PC-9 (cell line): ENCODE results near the gene ZBTB43. TPM values are rescaled to one million over a fixed set of nuclear protein-coding genes. Genes with fewer than 3 reads are reported as not detected.

Experiments used
- BruUV-seq: library from RNA; stranded (reverse); fragments of 400-500 nt; replicated peaks from 2 replicates; lab custom pipeline; 2021; lab: Mats Ljungman, UMichigan
- CTCF ChIA-PET: fragments of 300-600 bp; sonication (Branson Sonifier 250); formaldehyde crosslinking; loops from one replicate; lab custom pipeline; 2022; ENCODE audit warnings: antibody characterized with exemption; lab: Charles Lee
- POLR2A ChIA-PET: fragments of 300-600 bp; sonication (Branson Sonifier 250); formaldehyde crosslinking; loops from one replicate; lab custom pipeline; 2022; ENCODE audit warnings: antibody characterized with exemption; ENCODE audit not compliant: unreplicated experiment; lab: Charles Lee
- DNase-seq, 2 experiments: peaks; one replicate each; pipeline versions ENCODE4 v3.0.0 to v3.0.0-alpha.2; 2015 to 2022; ENCODE audit warnings: mixed read lengths in 1 of 2
- H2AFZ ChIP-seq: fragments of 200-600 bp; sonication (generic); 2 replicates; pipeline ENCODE4 v1.8.1; 2017; ENCODE audit warnings: antibody characterized with exemption
- H3F3A ChIP-seq: fragments of 200-600 bp; sonication (generic); 2 replicates; pipeline ENCODE4 v1.8.1; 2017; ENCODE audit warnings: antibody characterized with exemption, mild to moderate bottlenecking, low read depth; ENCODE audit not compliant: insufficient read depth
- H3K27ac ChIP-seq: fragments of 200-600 bp; sonication (generic); 2 replicates; pipeline ENCODE4 v1.6.1; 2016; ENCODE audit warnings: mixed run types
- H3K27me3 ChIP-seq: fragments of 200-600 bp; sonication (generic); 2 replicates; pipeline ENCODE4 v1.6.1; 2016; ENCODE audit warnings: low read depth, mixed run types; ENCODE audit not compliant: insufficient read depth
- H3K36me3 ChIP-seq: fragments of 200-600 bp; sonication (generic); 2 replicates; pipeline ENCODE4 v1.6.1; 2016; ENCODE audit warnings: low read depth, mixed run types
- H3K4me1 ChIP-seq: fragments of 200-600 bp; sonication (generic); replicated peaks from 2 replicates; pipeline ENCODE4 v1.6.1; 2016; ENCODE audit warnings: mixed run types; ENCODE audit not compliant: insufficient read depth
- H3K4me2 ChIP-seq: fragments of 200-600 bp; sonication (generic); 2 replicates; pipeline ENCODE4 v1.6.1; 2017; ENCODE audit warnings: mixed run types
- H3K4me3 ChIP-seq: fragments of 200-600 bp; sonication (generic); 2 replicates; pipeline ENCODE4 v1.6.1; 2016; ENCODE audit warnings: mixed run types
- H3K79me2 ChIP-seq: fragments of 200-600 bp; sonication (generic); 2 replicates; pipeline ENCODE4 v1.6.1; 2017; ENCODE audit warnings: low read depth, mixed run types
- H3K9me2 ChIP-seq: fragments of 200-600 bp; sonication (generic); 2 replicates; pipeline ENCODE4 v1.8.1; 2017; ENCODE audit warnings: mild to moderate bottlenecking; ENCODE audit not compliant: insufficient read depth
- H3K9me3 ChIP-seq: fragments of 200-600 bp; sonication (generic); 2 replicates; pipeline ENCODE4 v1.8.1; 2016; ENCODE audit warnings: low read depth; ENCODE audit not compliant: insufficient read depth
- H4K20me1 ChIP-seq: fragments of 200-600 bp; sonication (generic); 2 replicates; pipeline ENCODE4 v1.8.1; 2017; ENCODE audit not compliant: insufficient read depth
- EZH2 ChIP-seq: fragments of 200-600 bp; sonication (generic); IDR thresholded peaks from 2 replicates; pipeline ENCODE4 v1.8.0; 2017; ENCODE audit warnings: antibody characterized with exemption, low read depth
- intact Hi-C: fragments of 100-400 bp; cut with micrococcal nuclease; formaldehyde crosslinking; loops from one replicate; pipeline ENCODE4 v1.10.0; 2022; ENCODE audit not compliant: unreplicated experiment
- total RNA-seq: library from RNA; stranded (reverse); gene quantifications from 2 replicates; pipeline ENCODE4 v1.2.3, GENCODE V29; 2021
- TF ChIP-seq, protein P1 (sequence below): fragments of 200-600 bp; sonication (generic); conservative IDR thresholded peaks from 2 replicates; pipeline ENCODE4 v1.6.1; 2017; ENCODE audit warnings: mixed run types, antibody characterized with exemption, mild to moderate bottlenecking, moderate library complexity

ZBTB43 gene
- total RNA-seq, 1 experiment from 2014 or later = 18.4 TPM

GRCh38 chr9:126886897-126887296 lies 82.1 kb downstream of the ZBTB43 start:
- intact Hi-C loops = no loop called here
- no peaks in the 10 kb centered on the region for H3F3A ChIP-seq
- ChIA-PET CTCF (no interaction called here), POLR2A (no interaction called here)
- H3K27me3 ChIP-seq = no peaks in the 10 kb centered on the region
- H3K4me3 ChIP-seq = no peak overlapping the region
- BruUV-seq = no TSS peak
- H3K27ac ChIP-seq = no peak overlapping the region
- no peaks in the 10 kb centered on the region for H3K79me2 ChIP-seq
- H3K9me2 ChIP-seq = no peaks in the 10 kb centered on the region
- no peak overlapping the region for H3K4me2 ChIP-seq
- no peak for TF ChIP-seq EZH2
- TF ChIP-seq, protein P1, sequence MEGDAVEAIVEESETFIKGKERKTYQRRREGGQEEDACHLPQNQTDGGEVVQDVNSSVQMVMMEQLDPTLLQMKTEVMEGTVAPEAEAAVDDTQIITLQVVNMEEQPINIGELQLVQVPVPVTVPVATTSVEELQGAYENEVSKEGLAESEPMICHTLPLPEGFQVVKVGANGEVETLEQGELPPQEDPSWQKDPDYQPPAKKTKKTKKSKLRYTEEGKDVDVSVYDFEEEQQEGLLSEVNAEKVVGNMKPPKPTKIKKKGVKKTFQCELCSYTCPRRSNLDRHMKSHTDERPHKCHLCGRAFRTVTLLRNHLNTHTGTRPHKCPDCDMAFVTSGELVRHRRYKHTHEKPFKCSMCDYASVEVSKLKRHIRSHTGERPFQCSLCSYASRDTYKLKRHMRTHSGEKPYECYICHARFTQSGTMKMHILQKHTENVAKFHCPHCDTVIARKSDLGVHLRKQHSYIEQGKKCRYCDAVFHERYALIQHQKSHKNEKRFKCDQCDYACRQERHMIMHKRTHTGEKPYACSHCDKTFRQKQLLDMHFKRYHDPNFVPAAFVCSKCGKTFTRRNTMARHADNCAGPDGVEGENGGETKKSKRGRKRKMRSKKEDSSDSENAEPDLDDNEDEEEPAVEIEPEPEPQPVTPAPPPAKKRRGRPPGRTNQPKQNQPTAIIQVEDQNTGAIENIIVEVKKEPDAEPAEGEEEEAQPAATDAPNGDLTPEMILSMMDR = no peak
- no peaks in the 10 kb centered on the region for H3K36me3 ChIP-seq
- H3K4me1 ChIP-seq = peaks cover 6% of the 10 kb centered on the region
- H2AFZ ChIP-seq = no peak overlapping the region
- no peak for DNase-seq
- no peaks in the 10 kb centered on the region for H3K9me3 ChIP-seq
- no peaks in the 10 kb centered on the region; the same call in 1 of the 2 replicates for H4K20me1 ChIP-seq

Other genes with a start within 250 kb of the ZBTB43 start
- not detected in 2 replicates for gene LMX1B, start 191.1 kb upstream of the ZBTB43 start, total RNA-seq
- gene ZBTB34, start 55.6 kb downstream of the ZBTB43 start, total RNA-seq = 8.2 and 9.0 TPM in 2 replicates
- gene RALGPS1, start 109.7 kb downstream of the ZBTB43 start, total RNA-seq = 23.3 and 25.8 TPM in 2 replicates